WTC11 (cell line): ENCODE measurements around the gene HDAC6. TPM values are rescaled to one million over a fixed set of nuclear protein-coding genes. Genes with fewer than 3 reads are reported as not detected.

Experiments used
- ATAC-seq: fragments of 200-7000 bp; cut with Tn5 transposase; 2 replicates; pipeline ENCODE4 v1.10.0; 2021; ENCODE audit warnings: mild to moderate bottlenecking, moderate library complexity
- CTCF ChIA-PET: fragments of 300-600 bp; sonication (Branson Sonifier 250); formaldehyde crosslinking; loops from one replicate; lab custom pipeline; 2021; ENCODE audit warnings: antibody characterized with exemption; lab: Charles Lee
- POLR2A ChIA-PET: fragments of 350-600 bp; sonication (Branson Sonifier 250); formaldehyde crosslinking; loops from one replicate; lab custom pipeline; 2021; ENCODE audit warnings: antibody characterized with exemption; lab: Charles Lee
- DNase-seq: peaks from one replicate; pipeline ENCODE4 v3.0.0; 2021; ENCODE audit warnings: low spot score
- H3K27ac Mint-ChIP-seq: 2 replicates; pipeline ENCODE4 v1.8.0; 2021; ENCODE audit warnings: mixed read lengths
- H3K27me3 Mint-ChIP-seq: 2 replicates; pipeline ENCODE4 v1.8.0; 2021; ENCODE audit warnings: low read depth, mild to moderate bottlenecking, moderate library complexity, mixed read lengths
- H3K36me3 Mint-ChIP-seq: 2 replicates; pipeline ENCODE4 v1.8.0; 2021; ENCODE audit warnings: mixed read lengths
- H3K4me1 Mint-ChIP-seq: 2 replicates; pipeline ENCODE4 v1.8.0; 2022; ENCODE audit warnings: mixed read lengths
- H3K4me3 Mint-ChIP-seq: 2 replicates; pipeline ENCODE4 v1.8.0; 2021; ENCODE audit warnings: mild to moderate bottlenecking, moderate library complexity, mixed read lengths
- H3K9me3 Mint-ChIP-seq: 2 replicates; pipeline ENCODE4 v1.8.0; 2021; ENCODE audit warnings: mixed read lengths
- CREB1 ChIP-seq: sonication (generic); formaldehyde crosslinking; IDR thresholded peaks from 2 replicates; pipeline ENCODE4 v1.8.0; 2023; ENCODE audit warnings: mild to moderate bottlenecking, missing genetic modification reagents
- ESRRA ChIP-seq: sonication (generic); formaldehyde crosslinking; IDR thresholded peaks from 2 replicates; pipeline ENCODE4 v1.8.1; 2022; ENCODE audit warnings: mild to moderate bottlenecking, missing genetic modification reagents, borderline replicate concordance
- FOXJ3 ChIP-seq: sonication (generic); formaldehyde crosslinking; IDR thresholded peaks from 2 replicates; pipeline ENCODE4 v1.9.0; 2021; ENCODE audit warnings: missing genetic modification reagents, mild to moderate bottlenecking, borderline replicate concordance
- FOXP1 ChIP-seq: sonication (generic); formaldehyde crosslinking; IDR thresholded peaks from 2 replicates; pipeline ENCODE4 v1.8.0; 2022; ENCODE audit warnings: missing genetic modification reagents, mild to moderate bottlenecking, moderate library complexity, borderline replicate concordance
- GTF2I ChIP-seq: fragments of 250-450 bp; sonication (Bioruptor Pico); conservative IDR thresholded peaks from 2 replicates; pipeline ENCODE4 v1.4.0; 2021; ENCODE audit warnings: mild to moderate bottlenecking
- IRF2 ChIP-seq: sonication (generic); formaldehyde crosslinking; IDR thresholded peaks from 2 replicates; pipeline ENCODE4 v1.8.0; 2022; ENCODE audit warnings: low read depth, missing genetic modification reagents, borderline replicate concordance
- JAZF1 ChIP-seq: fragments of 250-450 bp; sonication (Bioruptor Pico); IDR thresholded peaks from 2 replicates; pipeline ENCODE4 v1.9.0; 2021; ENCODE audit warnings: moderate library complexity, mild to moderate bottlenecking, inconsistent platforms
- KAT7 ChIP-seq: sonication (generic); formaldehyde crosslinking; IDR thresholded peaks from 2 replicates; pipeline ENCODE4 v1.8.1; 2023; ENCODE audit warnings: missing genetic modification reagents, mild to moderate bottlenecking, borderline replicate concordance
- NR1H2 ChIP-seq: sonication (generic); formaldehyde crosslinking; IDR thresholded peaks from 2 replicates; pipeline ENCODE4 v1.9.0; 2021; ENCODE audit warnings: mild to moderate bottlenecking, moderate library complexity, missing genetic modification reagents
- NR2C2 ChIP-seq: sonication (generic); formaldehyde crosslinking; IDR thresholded peaks from 2 replicates; pipeline ENCODE4 v1.8.0; 2022; ENCODE audit warnings: mild to moderate bottlenecking, missing genetic modification reagents
- TCF7 ChIP-seq: sonication (generic); formaldehyde crosslinking; IDR thresholded peaks from 2 replicates; pipeline ENCODE4 v1.8.0; 2022; ENCODE audit warnings: mild to moderate bottlenecking, low read depth, missing genetic modification reagents, moderate library complexity
- total RNA-seq: library from RNA; stranded (reverse); gene quantifications from 3 replicates; pipeline ENCODE4 v1.2.3, GENCODE V29; 2021
- TF ChIP-seq, protein P1 (sequence below): fragments of 250-450 bp; sonication (Bioruptor Pico); IDR thresholded peaks from 2 replicates; pipeline ENCODE4 v1.8.0; 2021; ENCODE audit warnings: mild to moderate bottlenecking
- TF ChIP-seq, protein P2 (sequence below): sonication (generic); formaldehyde crosslinking; IDR thresholded peaks from 2 replicates; pipeline ENCODE4 v1.8.0; 2022; ENCODE audit warnings: mild to moderate bottlenecking, missing genetic modification reagents
- TF ChIP-seq, protein P3 (sequence below): sonication (generic); formaldehyde crosslinking; IDR thresholded peaks from 2 replicates; pipeline ENCODE4 v1.8.0; 2023; ENCODE audit warnings: mild to moderate bottlenecking, missing genetic modification reagents
- TF ChIP-seq, protein P4 (sequence below): sonication (generic); formaldehyde crosslinking; IDR thresholded peaks from 2 replicates; pipeline ENCODE4 v1.8.1; 2023; ENCODE audit warnings: mild to moderate bottlenecking, missing genetic modification reagents, borderline replicate concordance
- TF ChIP-seq, protein P5 (sequence below): sonication (generic); formaldehyde crosslinking; IDR thresholded peaks from 2 replicates; pipeline ENCODE4 v1.8.1; 2022; ENCODE audit warnings: mild to moderate bottlenecking, moderate library complexity, missing genetic modification reagents
- TF ChIP-seq, protein P6 (sequence below): sonication (generic); formaldehyde crosslinking; IDR thresholded peaks from 2 replicates; pipeline ENCODE4 v1.8.0; 2022; ENCODE audit warnings: mild to moderate bottlenecking, missing genetic modification reagents

Gene HDAC6
- total RNA-seq, 1 experiment from 2014 or later: 58.5 TPM

DNA sequence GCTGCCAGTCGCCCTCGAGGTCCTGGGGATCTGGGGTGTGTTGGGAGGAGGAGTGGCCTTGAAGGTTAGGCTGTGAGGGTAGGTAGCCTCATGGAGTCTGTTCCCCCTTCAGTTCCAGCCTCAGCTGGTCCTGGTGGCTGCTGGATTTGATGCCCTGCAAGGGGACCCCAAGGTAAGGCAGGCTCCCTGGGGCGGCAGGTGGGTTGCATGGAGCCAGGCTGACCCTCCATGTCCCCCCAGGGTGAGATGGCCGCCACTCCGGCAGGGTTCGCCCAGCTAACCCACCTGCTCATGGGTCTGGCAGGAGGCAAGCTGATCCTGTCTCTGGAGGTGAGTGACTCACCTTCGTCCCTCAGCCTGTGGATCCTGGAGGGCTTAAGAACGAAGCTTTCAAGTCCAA, 12.9 kb downstream of the HDAC6 start:
- TF ChIP-seq FOXP1 (CRISPR knock-in tag) (no peak), CREB1 (no peak), ESRRA (CRISPR knock-in tag) (no peak), NR2C2 (no peak), JAZF1 (CRISPR knock-in tag) (no peak), NR1H2 (CRISPR knock-in tag) (no peak), KAT7 (no peak), IRF2 (CRISPR knock-in tag) (no peak)
- TF ChIP-seq, protein P1, sequence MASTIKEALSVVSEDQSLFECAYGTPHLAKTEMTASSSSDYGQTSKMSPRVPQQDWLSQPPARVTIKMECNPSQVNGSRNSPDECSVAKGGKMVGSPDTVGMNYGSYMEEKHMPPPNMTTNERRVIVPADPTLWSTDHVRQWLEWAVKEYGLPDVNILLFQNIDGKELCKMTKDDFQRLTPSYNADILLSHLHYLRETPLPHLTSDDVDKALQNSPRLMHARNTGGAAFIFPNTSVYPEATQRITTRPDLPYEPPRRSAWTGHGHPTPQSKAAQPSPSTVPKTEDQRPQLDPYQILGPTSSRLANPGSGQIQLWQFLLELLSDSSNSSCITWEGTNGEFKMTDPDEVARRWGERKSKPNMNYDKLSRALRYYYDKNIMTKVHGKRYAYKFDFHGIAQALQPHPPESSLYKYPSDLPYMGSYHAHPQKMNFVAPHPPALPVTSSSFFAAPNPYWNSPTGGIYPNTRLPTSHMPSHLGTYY (CRISPR knock-in tag): no peak
- TF ChIP-seq, protein P2, sequence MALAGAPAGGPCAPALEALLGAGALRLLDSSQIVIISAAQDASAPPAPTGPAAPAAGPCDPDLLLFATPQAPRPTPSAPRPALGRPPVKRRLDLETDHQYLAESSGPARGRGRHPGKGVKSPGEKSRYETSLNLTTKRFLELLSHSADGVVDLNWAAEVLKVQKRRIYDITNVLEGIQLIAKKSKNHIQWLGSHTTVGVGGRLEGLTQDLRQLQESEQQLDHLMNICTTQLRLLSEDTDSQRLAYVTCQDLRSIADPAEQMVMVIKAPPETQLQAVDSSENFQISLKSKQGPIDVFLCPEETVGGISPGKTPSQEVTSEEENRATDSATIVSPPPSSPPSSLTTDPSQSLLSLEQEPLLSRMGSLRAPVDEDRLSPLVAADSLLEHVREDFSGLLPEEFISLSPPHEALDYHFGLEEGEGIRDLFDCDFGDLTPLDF (CRISPR knock-in tag): no peak
- H3K4me1 Mint-ChIP-seq: no peaks in the 10 kb centered on the region
- H3K27ac Mint-ChIP-seq: no peak overlapping the region
- ATAC-seq (no peak), DNase-seq (no peak)
- POLR2A ChIA-PET: no interaction called here
- H3K27me3 Mint-ChIP-seq: no peaks in the 10 kb centered on the region
- peaks cover 3% of the 10 kb centered on the region for H3K36me3 Mint-ChIP-seq
- H3K4me3 Mint-ChIP-seq: no peak overlapping the region
- CTCF ChIA-PET: no interaction called here
- H3K9me3 Mint-ChIP-seq: no peaks in the 10 kb centered on the region

DNA sequence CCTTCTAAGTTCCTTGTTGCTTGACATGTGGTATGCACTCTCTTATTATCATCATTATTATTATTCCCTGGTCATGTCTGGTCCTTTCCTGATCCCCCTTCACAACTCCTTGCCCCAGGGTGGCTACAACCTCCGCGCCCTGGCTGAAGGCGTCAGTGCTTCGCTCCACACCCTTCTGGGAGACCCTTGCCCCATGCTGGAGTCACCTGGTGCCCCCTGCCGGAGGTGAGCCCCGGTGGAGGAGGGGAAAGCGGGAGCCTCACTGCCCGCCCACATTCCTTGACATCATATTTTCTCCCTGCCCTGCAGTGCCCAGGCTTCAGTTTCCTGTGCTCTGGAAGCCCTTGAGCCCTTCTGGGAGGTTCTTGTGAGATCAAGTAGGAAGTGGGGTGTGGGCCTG, 13.4 kb downstream of the HDAC6 start:
- TF ChIP-seq, protein P3, sequence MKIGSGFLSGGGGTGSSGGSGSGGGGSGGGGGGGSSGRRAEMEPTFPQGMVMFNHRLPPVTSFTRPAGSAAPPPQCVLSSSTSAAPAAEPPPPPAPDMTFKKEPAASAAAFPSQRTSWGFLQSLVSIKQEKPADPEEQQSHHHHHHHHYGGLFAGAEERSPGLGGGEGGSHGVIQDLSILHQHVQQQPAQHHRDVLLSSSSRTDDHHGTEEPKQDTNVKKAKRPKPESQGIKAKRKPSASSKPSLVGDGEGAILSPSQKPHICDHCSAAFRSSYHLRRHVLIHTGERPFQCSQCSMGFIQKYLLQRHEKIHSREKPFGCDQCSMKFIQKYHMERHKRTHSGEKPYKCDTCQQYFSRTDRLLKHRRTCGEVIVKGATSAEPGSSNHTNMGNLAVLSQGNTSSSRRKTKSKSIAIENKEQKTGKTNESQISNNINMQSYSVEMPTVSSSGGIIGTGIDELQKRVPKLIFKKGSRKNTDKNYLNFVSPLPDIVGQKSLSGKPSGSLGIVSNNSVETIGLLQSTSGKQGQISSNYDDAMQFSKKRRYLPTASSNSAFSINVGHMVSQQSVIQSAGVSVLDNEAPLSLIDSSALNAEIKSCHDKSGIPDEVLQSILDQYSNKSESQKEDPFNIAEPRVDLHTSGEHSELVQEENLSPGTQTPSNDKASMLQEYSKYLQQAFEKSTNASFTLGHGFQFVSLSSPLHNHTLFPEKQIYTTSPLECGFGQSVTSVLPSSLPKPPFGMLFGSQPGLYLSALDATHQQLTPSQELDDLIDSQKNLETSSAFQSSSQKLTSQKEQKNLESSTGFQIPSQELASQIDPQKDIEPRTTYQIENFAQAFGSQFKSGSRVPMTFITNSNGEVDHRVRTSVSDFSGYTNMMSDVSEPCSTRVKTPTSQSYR: no peak
- TF ChIP-seq, all 79 proteins: peak for 0
- ATAC-seq (no peak), DNase-seq (no peak)
- H3K4me1 Mint-ChIP-seq: no peaks in the 10 kb centered on the region
- no peak overlapping the region for H3K27ac Mint-ChIP-seq
- ChIA-PET POLR2A (no interaction called here), CTCF (no interaction called here)
- no peaks in the 10 kb centered on the region for H3K9me3 Mint-ChIP-seq
- no peaks in the 10 kb centered on the region for H3K27me3 Mint-ChIP-seq
- peaks cover 3% of the 10 kb centered on the region for H3K36me3 Mint-ChIP-seq
- H3K4me3 Mint-ChIP-seq: no peak overlapping the region

DNA sequence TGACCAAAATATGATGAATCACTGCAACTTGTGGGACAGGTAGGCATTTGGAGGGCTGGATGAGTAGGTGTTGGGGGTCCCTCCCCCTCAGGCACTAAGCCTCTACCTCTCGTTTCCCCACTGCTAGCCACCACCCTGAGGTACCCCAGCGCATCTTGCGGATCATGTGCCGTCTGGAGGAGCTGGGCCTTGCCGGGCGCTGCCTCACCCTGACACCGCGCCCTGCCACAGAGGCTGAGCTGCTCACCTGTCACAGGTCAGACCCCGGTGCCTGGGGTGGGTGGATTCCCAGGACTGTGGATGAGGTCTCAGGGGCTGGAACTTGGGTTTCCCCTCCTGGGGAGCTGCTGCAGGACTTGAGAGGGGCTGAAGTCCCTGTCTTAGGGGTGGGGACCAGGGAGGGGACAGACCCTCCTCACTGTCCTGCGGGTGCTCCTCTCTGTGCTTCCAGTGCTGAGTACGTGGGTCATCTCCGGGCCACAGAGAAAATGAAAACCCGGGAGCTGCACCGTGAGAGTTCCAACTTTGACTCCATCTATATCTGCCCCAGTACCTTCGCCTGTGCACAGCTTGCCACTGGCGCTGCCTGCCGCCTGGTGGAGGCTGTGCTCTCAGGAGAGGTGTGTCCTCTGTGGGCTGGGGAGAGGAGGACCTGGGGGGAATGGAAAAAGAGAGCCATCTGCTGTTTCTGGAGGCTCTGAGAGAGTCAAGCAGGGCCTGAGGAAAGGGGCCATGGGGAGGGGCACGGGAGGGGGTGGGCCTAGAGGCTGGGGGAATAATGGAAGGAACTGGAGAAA, 14.3 kb downstream of the HDAC6 start:
- no peaks in the 10 kb centered on the region for H3K27me3 Mint-ChIP-seq
- TF ChIP-seq KAT7: no peak
- TF ChIP-seq, protein P4, sequence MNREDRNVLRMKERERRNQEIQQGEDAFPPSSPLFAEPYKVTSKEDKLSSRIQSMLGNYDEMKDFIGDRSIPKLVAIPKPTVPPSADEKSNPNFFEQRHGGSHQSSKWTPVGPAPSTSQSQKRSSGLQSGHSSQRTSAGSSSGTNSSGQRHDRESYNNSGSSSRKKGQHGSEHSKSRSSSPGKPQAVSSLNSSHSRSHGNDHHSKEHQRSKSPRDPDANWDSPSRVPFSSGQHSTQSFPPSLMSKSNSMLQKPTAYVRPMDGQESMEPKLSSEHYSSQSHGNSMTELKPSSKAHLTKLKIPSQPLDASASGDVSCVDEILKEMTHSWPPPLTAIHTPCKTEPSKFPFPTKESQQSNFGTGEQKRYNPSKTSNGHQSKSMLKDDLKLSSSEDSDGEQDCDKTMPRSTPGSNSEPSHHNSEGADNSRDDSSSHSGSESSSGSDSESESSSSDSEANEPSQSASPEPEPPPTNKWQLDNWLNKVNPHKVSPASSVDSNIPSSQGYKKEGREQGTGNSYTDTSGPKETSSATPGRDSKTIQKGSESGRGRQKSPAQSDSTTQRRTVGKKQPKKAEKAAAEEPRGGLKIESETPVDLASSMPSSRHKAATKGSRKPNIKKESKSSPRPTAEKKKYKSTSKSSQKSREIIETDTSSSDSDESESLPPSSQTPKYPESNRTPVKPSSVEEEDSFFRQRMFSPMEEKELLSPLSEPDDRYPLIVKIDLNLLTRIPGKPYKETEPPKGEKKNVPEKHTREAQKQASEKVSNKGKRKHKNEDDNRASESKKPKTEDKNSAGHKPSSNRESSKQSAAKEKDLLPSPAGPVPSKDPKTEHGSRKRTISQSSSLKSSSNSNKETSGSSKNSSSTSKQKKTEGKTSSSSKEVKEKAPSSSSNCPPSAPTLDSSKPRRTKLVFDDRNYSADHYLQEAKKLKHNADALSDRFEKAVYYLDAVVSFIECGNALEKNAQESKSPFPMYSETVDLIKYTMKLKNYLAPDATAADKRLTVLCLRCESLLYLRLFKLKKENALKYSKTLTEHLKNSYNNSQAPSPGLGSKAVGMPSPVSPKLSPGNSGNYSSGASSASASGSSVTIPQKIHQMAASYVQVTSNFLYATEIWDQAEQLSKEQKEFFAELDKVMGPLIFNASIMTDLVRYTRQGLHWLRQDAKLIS: no peak
- TF ChIP-seq, protein P5, sequence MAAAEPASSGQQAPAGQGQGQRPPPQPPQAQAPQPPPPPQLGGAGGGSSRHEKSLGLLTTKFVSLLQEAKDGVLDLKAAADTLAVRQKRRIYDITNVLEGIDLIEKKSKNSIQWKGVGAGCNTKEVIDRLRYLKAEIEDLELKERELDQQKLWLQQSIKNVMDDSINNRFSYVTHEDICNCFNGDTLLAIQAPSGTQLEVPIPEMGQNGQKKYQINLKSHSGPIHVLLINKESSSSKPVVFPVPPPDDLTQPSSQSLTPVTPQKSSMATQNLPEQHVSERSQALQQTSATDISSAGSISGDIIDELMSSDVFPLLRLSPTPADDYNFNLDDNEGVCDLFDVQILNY: no peak
- TF ChIP-seq, protein P6, sequence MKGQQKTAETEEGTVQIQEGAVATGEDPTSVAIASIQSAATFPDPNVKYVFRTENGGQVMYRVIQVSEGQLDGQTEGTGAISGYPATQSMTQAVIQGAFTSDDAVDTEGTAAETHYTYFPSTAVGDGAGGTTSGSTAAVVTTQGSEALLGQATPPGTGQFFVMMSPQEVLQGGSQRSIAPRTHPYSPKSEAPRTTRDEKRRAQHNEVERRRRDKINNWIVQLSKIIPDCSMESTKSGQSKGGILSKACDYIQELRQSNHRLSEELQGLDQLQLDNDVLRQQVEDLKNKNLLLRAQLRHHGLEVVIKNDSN (CRISPR knock-in tag): no peak
- TF ChIP-seq GTF2I (CRISPR knock-in tag): no peak
- no peak for TF ChIP-seq FOXJ3 (CRISPR knock-in tag)
- TF ChIP-seq TCF7: no peak
- no peaks in the 10 kb centered on the region for H3K4me1 Mint-ChIP-seq
- ATAC-seq (no peak), DNase-seq (no peak)
- no peak overlapping the region for H3K27ac Mint-ChIP-seq
- H3K4me3 Mint-ChIP-seq: no peak overlapping the region
- H3K9me3 Mint-ChIP-seq: no peaks in the 10 kb centered on the region
- ChIA-PET CTCF (interaction anchor here (0.7 kb wide), 1 partner anchor 121 kb away, joined by 4 read pairs; no protein-coding TSS in a partner anchor), POLR2A (no interaction called here)
- peaks cover 3% of the 10 kb centered on the region for H3K36me3 Mint-ChIP-seq
